HEK293 (cell line): ENCODE measurements around the gene NUAK1.

Experiments
- SALL2 ChIP-seq: fragments of 450-650 bp; formaldehyde crosslinking; IDR thresholded peaks from 2 replicates; pipeline ENCODE4 v1.5.0; 2017; ENCODE audit warnings: missing biosample characterization, mild to moderate bottlenecking, missing genetic modification characterization, borderline replicate concordance
- TF ChIP-seq, protein P1 (sequence below): fragments of 450-650 bp; formaldehyde crosslinking; IDR thresholded peaks from 2 replicates; pipeline ENCODE4 v1.5.1; 2016; ENCODE audit warnings: missing biosample characterization, missing genetic modification characterization

DNA sequence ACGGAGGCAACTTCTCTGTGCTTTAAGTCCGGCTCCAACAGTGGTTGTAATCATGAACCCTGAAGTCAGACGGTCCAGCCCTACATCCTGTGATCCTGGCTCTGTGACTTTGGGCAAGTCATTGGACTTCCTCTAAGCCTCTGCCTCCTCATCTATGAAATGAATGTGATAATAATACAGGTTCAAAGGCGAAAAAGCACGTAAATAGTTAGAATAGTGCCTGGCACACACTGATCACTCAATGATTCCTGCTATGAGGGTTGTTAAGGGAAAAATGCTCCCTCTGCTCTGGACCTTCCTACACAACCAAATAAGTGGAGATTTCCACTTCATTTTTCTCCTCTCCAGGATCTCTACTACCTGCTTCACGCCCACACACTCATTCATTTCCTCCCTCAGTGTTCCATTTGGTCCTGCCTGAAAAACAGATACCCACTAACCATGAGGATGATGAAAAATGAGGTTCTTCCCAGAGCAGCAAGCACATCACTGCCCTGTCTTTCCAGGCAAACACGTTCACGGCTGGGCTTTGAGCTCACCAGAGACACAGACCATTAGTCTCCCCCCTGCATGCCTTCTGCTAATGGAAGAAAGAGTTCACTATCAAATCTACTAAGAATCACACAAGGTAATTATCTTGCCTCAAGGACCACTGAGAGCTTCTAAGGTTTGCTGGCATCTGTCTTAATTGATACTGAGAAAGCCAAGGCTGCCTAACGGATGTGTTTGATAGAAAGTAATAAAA is 13.2 kb downstream of the NUAK1 start:
- TF ChIP-seq, protein P1, sequence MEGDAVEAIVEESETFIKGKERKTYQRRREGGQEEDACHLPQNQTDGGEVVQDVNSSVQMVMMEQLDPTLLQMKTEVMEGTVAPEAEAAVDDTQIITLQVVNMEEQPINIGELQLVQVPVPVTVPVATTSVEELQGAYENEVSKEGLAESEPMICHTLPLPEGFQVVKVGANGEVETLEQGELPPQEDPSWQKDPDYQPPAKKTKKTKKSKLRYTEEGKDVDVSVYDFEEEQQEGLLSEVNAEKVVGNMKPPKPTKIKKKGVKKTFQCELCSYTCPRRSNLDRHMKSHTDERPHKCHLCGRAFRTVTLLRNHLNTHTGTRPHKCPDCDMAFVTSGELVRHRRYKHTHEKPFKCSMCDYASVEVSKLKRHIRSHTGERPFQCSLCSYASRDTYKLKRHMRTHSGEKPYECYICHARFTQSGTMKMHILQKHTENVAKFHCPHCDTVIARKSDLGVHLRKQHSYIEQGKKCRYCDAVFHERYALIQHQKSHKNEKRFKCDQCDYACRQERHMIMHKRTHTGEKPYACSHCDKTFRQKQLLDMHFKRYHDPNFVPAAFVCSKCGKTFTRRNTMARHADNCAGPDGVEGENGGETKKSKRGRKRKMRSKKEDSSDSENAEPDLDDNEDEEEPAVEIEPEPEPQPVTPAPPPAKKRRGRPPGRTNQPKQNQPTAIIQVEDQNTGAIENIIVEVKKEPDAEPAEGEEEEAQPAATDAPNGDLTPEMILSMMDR (tag by site-specific recombination) = no peak
- TF ChIP-seq SALL2 (tag by site-specific recombination) = no peak
